H1 (cell line): ENCODE results near the gene RHBDF2. TPM values are rescaled to one million over a fixed set of nuclear protein-coding genes. Genes with fewer than 3 reads are reported as not detected.

Source experiments
- ATF3 ChIP-seq: IDR thresholded peaks from 2 replicates; pipeline ENCODE4 v1.6.1; 2011; ENCODE audit warnings: low read depth, mild to moderate bottlenecking, low read length; ENCODE audit not compliant: insufficient read depth
- CBX5 ChIP-seq: fragments of 300-800, 300-1000 bp; sonication (generic); IDR thresholded peaks from 2 replicates; pipeline ENCODE4 v1.7.1; 2016; ENCODE audit warnings: antibody characterized with exemption, low read length, low read depth
- E2F6 ChIP-seq: IDR thresholded peaks from 2 replicates; pipeline ENCODE4 v1.6.1; 2012; ENCODE audit warnings: inconsistent platforms
- EP300 ChIP-seq, 2 experiments: IDR thresholded peaks; 1 replicate in 1 of 2; 2 replicates in 1 of 2; pipeline ENCODE4 v1.6.1; 2011 to 2012; ENCODE audit warnings: low read depth in 2 of 2, low read length in 2 of 2, mild to moderate bottlenecking in 2 of 2, borderline replicate concordance in 1 of 2, inconsistent platforms in 1 of 2, moderate library complexity in 1 of 2
- FOSL1 ChIP-seq: IDR thresholded peaks from 2 replicates; pipeline ENCODE4 v1.6.1; 2011; ENCODE audit warnings: mild to moderate bottlenecking, low read depth, low read length, moderate library complexity; ENCODE audit not compliant: insufficient read depth
- RBBP5 ChIP-seq: IDR thresholded peaks from 2 replicates; pipeline ENCODE4 v1.7.1; 2012; ENCODE audit warnings: low read depth, mild to moderate bottlenecking, inconsistent platforms, low read length, moderate library complexity, borderline replicate concordance
- SIRT6 ChIP-seq: IDR thresholded peaks from one replicate; pipeline ENCODE4 v1.7.1; 2012; ENCODE audit warnings: low read length, inconsistent platforms
- SP4 ChIP-seq: IDR thresholded peaks from 2 replicates; pipeline ENCODE4 v1.6.1; 2012; ENCODE audit warnings: low read length, inconsistent platforms
- TBP ChIP-seq: IDR thresholded peaks from 2 replicates; pipeline ENCODE4 v1.6.1; 2011; ENCODE audit warnings: low read depth, low read length, improper control_type of control experiment
- YY1 ChIP-seq: IDR thresholded peaks from 2 replicates; pipeline ENCODE4 v1.6.1; 2011; ENCODE audit warnings: low read depth, mild to moderate bottlenecking, low read length
- polyA plus RNA-seq, 7 experiments: library from polyadenylated mRNA; depleted of rRNA in 3 of 7; stranded (reverse) in 5 of 7; unstranded in 2 of 7; fragments of >200 nt in 5 of 7; fragments of 200-250 nt in 2 of 7; gene quantifications; 1 replicate in 5 of 7; 2 replicates in 1 of 7; 4 replicates in 1 of 7; pipeline versions ENCODE4 v1.2.1 to v1.2.3, GENCODE V29; 2011 to 2013; ENCODE audit warnings: missing spikeins in 2 of 7, mixed read lengths in 2 of 7
- total RNA-seq: library from RNA; stranded (reverse); fragmentation: NEBNext Ultra II Directional; extraction: Animal tissue kit (Norgen Biotek cat#: 25700); gene quantifications from 2 replicates; pipeline ENCODE4 v1.2.1, GENCODE V29; 2021

RHBDF2 gene
- total and polyA plus RNA-seq, 2 of the 8 experiments (the other 6 are each of a cell fraction or from before 2014, with no cell fraction given), result 21.2 to 25.9 TPM

GRCh38 chr17:76447931-76448652 lies 53.1 kb downstream of the RHBDF2 start (continued):
- TF ChIP-seq EP300 (IDR thresholded peaks at IDR 0.05; ENCODE audit: borderline replicate concordance in 1 of 2, low read depth in 2 of 2, low read length in 2 of 2) (no peak), ATF3 (no peak), RBBP5 (no peak), CBX5 (no peak), YY1 (no peak), TBP (no peak), SIRT6 (no peak), FOSL1 (no peak), E2F6 (no peak), SP4 (no peak)
